Kasumi-1 (cell line): ENCODE results near the gene PGP.
A peak's percentile ranks its signal among the peaks of the same experiment; 100 is the strongest.

Experiments
- DNase-seq, 2 experiments: peaks; one replicate each; lab custom pipeline; 2025; lab: John Stamatoyannopoulos, UW

The PGP gene

DNA sequence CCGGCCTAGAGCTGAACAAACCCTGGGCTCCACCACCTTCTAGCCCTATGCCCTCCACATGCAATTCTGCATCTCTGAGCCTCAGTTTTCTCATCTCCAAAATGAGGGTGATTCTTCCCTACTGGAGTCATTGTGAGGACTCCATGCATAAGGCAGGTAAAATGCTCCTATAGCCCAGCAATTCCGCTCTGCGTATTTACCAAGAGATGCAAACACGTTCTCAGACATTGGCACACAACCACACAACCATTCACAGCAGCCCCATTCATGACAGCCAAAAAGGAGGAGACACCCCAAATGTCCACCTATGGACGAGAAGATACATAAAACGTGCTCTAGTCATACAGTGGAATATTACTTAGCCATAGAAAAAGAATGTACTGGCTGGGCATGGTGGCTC, 14.3 kb downstream of the PGP start:
- DNase-seq = no peak

DNA sequence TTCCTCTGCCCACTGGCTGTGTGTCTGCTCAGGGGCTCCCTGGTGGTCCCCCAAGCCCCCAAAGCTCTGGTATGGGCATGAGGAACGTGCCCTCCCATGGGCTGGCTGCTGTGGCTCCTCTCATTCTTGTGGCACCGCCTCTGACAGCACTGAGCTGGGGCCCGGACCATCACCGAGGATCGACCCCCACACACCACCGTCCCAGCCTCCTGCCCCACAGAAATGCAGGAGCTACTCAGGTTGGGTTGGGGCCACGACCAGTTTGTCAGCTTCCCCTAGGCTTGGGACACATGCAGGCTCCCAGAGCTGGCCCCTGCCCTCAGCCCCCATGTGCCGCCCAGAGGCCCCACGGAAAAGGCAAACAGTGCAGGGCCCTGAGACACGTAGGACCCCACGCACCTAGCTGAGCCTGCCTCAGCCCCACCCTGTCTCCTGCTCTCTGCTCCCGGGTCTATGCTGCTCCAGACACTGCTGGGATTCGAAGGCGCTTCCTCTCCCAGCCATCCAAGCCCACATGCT, 15.0 kb downstream of the PGP start:
- DNase-seq = no peak

DNA sequence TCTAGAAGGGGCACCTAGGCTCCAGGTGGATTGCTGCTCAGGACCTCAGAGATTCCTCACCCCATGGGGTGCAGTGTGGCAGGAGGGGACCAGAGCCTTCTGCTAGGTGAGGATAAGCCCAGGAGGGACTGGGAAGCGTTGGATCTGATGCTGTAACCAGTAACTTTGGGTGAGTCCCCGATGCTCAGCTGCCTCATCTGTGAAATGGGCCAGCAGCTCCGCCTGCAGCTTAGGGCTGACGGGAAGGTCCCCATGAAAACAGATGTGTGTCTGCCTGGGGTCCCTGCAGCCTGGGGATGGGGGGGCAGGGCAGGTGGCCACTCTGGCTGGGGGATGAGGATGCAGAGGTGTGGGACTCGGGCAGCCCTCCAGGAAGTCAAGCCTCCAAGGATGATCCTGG, 15.5 kb downstream of the PGP start:
- no peak for DNase-seq

DNA sequence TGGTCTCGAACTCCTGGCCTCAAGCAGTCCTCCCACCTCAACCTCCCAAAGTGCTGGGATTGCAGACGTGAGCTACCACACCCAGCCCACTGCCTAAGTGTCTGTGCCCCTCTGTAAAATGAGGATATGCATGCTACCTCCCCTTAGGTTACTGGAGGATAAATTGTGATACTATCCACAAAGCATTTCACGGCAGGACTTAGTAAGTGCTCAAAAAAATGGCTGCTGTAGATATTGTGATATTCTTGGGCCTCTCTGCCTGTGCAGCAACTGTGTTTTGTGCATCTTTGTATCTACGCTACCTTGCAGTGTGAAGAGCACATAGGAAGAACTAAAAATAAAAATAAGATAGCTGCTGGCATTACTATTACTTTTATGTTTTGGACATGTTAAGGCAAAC, 16.4 kb downstream of the PGP start:
- DNase-seq = no peak

DNA sequence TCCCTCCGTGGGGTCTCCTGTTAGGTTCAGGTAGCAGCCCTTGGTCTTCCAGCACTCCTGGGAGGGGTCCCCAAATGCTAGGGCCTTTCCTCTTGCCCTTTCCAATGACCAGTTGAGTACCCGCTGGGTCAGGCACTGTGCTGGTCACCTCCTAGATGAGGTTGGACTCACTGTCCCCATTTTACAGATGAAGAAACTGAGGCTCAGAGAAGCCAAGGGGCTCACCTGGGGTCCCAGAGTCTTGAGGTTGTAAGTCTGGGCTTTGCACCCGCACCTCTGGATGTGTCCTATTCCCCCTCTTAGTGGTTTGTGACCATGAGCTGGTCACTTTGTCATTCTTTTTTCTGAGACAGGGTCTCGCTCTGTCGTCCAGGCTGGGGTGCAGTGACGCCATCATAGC, 16.9 kb downstream of the PGP start:
- no peak for DNase-seq

DNA sequence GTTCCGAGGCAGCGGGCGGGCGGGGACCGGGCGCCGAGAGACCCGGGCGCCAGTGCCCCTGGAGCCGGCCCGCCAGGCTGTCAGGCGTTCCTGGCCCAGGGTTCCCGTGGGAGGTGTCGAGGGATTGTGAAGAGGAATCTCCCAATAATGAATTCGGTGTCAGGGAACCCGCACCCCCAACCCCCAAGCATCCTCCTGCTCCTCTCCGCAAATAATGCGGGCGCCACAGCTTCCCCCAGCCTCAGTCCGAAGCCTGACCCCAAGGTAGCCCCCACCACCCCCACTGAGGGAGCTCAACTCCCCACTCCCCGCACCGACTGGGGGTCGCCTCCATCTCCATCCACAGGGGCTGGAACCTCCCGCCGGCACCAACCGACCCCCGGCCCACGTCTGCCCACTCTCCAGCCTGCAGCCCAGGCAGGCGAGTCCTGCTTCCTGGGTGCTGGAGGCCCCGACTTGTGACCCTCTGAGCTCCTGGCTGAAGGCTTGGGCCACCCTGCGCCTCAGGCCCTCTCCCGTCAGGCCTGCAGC, 17.6 kb downstream of the PGP start:
- DNase-seq = no peak

DNA sequence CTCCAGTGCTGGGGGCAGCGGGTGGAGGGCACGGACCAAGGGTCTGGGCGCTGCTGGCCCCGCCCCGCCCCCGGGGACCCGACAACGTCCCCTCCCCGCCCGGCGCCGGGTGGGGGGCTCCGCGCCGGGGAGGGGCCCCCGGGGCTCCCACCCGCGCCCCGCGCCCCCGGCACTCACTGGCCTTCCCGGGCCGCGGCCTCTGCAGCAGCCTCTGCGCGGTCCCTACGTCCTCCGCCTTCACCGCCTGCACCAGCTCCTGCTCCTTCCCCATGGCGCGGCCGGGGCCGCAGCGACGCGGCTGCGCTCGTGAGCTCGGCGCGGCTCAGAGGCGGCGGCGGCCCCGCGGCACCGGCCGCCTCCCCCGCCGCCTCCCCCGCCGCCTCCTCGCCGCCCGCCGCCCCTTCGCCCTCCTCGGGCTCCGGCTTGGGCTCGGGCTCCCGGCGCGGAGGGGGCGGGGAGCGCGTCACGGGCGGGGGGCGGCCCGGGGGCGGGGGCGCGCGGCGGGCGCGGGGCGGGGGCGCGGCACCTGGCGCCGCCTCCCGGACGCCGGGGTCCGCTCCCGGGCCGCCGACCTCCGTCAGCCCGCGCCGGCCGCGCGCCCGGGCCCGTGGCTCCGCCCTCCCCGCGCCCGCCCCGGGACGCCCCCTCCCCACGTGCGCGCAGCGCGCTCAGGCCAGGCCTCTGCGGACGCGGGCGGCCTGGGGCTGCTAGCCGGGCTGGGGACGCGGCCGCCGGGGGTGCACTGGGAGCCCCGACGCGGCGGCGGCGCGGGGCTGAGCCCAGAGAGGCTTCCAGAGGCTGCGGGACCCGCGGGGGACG, 18.3 kb downstream of the PGP start, which contains the start of gene CASKIN1:
Gene CASKIN1, minus strand, starts transcription at position 444 of the 819 bp plus-strand sequence. Its CDS starts 173 bp downstream, at position 271.
- no peak for DNase-seq

DNA sequence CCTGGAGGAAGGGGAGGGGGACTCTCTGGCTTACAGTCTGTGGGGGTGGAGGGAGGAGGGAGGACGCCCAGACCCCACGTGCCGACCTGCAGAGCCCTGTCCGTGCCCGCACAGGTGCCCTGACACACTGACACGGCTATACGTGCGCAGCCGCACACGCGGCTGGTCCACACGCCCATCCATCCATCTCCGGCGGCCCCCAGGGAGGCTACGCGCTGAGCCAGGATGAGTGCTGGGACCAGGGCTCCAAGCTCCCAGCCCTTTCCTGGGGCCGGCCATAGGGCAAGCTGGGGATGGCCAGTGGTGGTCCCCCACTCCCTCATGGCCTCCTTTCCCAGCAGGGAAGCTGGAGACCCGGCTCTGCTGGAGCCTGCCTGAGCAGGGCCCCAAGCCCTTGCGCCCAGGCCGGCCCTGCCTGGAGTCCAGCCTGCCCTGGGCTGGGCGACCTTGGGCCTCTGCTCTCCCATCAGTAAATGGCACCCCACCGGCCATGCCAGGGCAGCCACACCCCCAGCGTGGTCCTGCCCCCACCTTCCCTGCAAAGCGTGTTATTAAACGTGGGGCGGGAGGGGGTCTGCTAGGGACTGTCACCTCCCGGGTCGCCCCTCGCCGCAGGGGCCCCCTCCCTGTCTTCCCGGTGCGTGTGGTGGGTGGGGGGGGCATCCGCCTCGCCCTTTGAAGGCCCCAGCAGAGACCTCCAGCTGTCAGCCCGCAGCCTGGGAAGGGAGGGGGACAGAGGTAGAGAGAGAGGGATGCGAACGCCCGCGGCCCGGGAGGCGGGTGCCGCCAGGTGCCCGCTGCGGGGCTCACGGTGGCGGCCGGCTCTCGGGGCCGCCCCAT, 19.1 kb downstream of the PGP start:
- no peak for DNase-seq

DNA sequence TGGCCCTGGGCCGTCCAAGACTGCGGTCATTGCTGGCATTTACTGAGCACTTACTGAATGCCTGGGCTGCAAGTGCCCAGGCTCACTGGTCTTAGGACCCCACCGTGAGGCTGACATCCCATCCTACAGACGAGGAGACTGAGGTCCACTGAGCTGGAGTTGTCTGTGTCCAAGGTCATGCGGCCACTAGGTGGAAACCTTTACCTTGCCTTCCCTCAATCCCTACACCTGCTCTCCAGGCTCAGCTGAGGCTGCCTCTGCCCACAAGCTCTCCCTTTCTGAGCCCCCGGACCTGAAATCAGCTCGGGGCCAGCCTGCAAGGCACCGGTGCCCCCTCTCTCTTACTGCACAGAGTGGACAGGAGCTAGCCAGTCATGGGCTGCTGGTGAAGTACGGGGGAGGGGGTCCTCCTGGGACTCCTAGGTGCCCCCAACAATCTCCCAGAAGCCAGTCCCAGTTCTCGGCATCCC, 19.8 kb downstream of the PGP start:
- DNase-seq = peak in 1 of 2 experiments; percentile 1

DNA sequence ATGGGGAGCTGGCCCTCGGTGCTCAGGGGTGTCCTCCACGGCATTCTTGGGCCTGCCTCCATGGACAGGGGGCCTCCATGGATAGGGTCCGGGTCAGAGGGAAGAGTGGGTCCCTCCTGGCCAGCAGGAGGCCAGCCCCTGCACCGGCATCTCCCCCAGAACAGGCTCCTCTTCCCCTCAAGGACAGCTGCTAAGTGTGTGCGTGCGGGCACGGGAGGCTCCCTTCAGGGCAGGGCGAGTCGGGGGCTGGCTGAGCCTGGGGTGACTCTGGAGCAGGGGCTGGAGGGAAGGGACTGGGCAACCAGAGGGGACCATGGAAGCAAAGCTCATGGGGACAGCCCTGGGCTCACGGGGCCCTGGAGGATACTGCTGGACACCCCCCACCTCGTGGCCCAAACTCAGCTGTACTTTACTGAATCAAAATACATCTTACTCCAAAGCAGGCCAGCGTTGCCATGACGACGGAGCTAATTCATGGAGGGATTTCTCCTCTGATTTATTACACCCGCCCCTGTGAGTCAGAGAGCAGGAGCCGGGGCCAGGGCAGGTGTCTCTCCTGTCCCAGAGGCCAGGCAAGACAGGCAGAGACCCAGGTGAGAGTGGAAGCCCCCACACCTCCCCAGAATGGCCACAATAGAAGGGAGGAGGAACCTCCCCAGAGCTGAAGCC, 20.3 kb downstream of the PGP start:
- DNase-seq = no peak

DNA sequence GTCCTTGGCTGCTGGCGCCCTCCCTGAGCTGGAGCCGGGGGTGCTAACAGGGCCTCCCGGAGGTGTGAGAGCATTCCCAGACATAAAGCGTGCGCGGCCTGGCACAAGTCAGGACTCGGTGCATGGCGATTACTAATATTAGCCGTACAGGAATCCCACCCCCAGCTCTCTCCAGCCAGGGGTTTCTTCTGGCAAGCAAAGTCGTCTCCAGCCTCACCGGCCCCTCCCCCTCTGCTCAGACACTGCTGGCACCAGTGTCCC, 23.3 kb downstream of the PGP start:
- no peak for DNase-seq

DNA sequence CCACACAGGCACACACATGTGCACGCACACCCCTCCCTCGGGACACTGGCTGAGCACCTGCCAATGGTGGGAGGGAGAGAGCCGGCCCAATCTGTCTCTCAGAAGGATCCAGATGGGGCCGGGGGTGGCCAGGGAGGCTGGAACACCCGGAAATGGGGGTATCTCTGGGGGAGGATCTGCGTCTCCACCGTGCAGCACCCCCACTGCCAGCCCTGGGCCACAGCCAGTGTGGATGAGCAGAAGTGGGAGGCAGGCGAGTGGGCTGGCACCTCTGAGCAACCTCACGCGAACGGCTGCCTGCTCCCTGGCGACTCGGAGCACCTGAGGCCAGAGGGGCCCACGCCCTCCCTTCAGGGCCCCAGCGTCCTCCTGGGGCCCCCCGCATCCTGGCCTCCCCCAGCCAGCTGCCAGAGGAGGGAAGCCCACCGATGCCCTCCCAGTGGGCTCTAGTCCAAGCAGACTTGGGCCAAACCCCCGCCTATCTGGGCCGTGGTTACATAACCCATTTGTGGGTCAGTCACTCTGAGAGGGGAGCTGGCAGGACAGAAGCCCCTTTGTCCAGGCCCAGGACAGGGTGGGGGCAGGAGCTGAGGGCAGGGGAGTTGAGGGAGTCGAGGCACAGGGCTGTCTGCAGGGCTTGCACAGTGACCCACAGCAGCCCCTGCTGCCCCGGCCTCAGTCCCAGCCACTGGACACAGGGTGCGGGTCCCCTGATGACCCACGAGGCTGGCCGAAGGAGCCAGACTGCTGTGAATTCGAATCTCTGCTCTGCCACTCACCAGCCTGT, 23.8 kb downstream of the PGP start:
- no peak for DNase-seq

DNA sequence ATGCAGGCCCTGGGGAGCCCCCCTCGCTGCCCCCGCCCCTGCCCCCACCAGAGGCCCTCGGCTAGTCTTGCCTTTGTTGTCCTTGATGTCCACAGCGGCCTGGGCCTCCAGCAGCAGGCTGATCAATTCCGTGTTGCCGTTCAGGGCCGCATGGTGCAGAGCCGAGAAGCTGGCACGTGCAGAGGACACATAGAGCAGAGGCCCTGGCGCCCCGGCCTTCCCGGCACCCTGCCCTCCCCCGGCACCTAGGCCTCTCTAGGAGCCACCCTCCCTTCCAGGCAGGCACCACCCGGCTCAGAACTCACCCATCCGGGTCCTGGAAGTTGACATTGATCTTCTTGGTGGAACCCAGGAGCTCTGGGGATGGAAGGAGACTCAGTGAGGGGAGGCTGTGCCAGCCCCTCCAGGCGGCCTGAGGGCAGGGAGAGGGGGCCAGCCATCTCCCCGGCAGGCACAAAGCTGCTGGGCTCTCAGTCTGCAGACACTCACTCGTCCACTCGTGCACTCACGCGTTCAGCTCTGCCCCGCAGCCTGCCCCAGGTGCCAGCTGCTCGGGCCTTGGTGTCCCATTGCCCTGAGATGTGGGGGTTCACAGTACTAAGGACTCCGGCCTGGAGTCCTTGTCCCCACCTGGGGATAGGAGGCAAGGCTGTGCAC, 24.5 kb downstream of the PGP start:
- no peak for DNase-seq

DNA sequence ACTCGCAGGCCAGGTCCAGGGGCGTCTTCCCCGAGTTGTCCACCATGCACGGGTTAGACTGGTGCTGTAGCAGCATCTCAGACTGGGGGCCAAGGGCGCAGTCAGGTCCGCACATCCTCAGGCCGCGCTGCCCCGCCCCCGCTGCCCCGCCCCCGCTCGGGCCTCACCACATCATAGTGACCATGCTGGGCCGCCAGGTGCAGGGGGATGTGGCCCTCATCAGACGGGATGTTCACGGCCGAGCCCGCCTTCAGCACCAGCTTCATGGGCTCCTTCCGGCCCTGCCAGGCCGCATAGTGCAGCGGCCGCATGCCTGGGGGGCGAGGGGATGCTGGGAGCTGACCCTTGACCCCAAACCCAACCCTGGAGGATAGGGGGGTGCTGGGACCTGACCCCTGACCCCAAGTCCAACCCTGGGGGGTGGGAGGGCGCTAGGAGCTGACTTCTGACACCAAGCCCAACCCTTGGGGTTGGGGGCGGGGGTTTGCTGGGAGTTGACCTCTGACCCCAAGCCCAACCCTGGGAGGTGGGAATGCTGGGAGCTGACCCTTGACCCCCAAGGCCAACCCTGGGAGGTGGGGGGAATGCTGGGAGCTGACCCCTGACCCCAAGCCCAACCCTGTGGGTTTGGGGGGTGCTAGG, 25.3 kb downstream of the PGP start:
- DNase-seq = no peak

DNA sequence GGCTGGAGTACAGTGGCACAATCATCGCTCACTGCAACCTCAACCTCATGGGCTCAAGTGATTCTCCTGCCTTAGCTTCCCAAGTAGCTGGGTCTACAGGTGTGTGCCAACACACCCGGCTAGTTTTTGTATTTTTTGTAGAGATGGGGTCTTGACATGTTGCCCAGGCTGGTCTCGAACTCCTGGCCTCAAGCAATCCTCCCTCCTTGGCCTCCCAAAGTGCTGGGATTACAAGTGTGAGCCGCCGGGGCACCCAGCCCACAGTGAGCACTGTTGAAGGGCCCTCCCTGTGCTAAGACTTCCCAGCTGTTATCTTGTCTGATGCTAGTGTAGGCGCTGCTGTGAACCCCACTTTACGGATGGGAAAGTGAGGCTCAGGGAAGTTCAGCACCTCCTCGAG, 26.2 kb downstream of the PGP start:
- DNase-seq = no peak

DNA sequence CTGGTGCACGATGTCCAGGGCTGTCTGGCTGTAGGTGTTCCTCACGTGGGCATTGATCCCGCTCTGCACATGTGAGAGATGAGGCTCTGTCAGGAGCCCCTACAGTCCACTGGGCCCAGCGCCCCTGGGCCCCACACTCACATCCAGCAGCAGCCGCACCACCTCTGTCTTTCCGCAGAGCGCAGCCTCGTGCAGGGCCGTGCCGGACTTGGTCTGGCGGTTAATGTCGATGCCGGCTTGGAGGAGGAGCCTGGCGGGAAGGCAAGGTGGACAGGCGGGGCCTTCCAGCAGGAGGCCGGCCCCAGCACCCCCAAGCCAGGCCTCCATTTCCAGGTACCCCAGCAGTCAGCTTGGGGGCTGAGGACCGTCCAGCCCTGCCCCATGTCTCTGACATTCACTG, 27.4 kb downstream of the PGP start:
- no peak for DNase-seq

DNA sequence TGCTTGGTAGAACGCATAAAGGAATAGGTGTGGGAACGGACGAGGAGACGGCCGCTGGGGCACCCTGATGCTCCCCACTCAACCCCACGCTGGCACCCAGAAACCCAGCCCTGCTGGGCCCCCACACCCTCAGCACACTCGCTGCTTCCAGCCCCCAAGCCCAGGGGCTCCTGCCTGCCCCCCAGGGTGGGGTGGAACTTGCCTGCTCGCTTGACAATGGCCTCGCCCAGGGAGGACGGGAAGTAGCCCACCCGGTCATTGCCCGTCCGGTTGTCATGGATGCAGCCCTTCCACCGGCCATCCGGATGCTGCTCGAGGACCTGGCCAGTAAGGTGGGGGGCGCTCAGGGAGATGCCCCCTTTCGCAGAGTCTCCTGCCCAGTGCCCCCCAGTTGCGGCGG, 28.1 kb downstream of the PGP start:
- no peak for DNase-seq

DNA sequence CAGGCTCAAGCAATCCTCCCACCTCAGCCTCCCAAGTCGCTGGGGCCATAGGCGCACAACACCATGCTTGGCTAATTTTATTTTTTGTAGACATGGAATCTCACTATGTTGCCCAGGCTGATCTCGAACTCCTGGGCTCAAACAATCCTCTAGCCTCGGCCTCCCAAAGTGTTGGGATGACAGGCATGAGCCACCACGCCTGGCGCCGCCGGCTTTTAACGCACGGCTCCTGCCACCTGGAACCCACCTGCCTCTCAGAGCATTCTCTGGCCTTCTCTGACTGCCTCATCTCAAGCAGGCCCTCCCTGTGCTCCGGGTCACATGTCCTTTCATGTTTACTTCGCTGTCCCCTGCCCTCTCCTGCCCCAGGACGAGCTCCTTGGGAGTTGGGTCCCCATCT, 28.6 kb downstream of the PGP start:
- no peak for DNase-seq

DNA sequence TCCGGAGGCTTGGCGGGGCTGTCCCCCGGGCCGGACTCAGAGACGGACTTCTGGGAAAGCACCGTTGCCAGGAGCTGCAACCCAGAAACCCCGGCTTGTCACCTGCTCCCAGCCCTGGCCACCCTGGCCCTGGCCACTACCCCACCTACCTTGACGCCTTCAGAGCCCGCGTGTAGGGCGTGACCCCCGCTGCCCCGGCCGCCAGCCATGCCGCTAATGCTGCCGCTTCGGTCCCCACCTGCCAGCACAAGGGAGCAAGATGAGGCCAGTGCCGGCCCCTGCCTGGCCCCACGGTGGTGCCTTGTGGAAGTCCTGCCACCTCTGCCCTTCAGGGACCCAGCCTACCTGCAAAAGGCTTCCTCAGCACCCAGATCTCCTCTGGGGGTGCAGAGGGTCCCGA, 29.7 kb downstream of the PGP start:
- DNase-seq = no peak

DNA sequence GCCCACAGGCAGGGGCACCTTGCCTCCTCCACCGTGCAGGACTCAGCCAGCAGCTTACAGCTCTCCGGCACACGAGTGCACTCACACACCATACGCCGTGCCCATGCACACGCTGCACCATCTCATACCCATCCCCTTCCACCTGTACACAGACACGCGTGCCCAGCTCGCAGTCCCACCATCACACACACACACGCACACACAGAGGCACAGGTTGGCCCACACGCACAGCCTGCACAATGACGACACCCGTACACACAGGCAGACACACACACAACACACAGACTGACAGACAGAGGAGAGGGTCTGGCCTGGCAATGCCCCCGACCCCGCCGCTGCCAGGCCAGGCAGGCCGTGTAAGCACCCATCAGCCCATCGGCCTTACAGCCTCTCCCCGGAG, 30.3 kb downstream of the PGP start:
- DNase-seq = no peak

DNA sequence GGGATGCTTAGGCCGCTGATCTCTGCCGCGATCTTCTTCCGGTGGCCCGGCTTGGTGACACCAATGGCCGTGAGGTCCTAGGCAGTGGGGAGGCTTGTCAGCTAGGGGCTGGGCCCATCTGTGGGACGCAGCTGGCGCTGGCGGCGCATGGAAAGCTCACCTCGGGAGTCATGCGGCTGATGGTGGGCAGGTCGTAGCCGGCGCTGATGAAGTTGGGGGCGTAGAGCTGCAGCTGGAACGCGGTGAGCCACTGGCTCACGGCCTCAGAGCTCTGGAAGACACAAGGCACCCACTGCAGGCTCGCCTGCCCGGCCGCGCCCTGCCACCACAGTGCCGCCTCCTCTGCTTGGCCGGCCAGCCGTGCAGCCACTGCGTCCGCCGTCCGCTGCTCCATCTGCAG, 31.0 kb downstream of the PGP start:
- DNase-seq = no peak
